Body of pancreas (tissue), 4 donors: ENCODE data around the gene CXXC5. TPM values are rescaled to one million over a fixed set of nuclear protein-coding genes. Genes with fewer than 3 reads are reported as not detected.
"Not testable (repeated sequence)": the region's sequence is repeated elsewhere in the genome, so short reads cannot be mapped to it uniquely, and the experiment has no call there.

Experiments used
- ATAC-seq: fragments of 150-250 bp; one replicate; pipeline ENCODE4 v1.9.1; 2016
- DNase-seq, 4 donors: peaks; one replicate each; pipeline ENCODE4 v3.0.0-alpha.2; 2019
- H3K27ac ChIP-seq, 4 donors: fragments of 200-600 bp; sonication (generic); 1 replicate in 3 of 4; 2 replicates in 1 of 4; pipeline versions ENCODE4 v1.5.1 to v1.6.1; 2016 to 2019; ENCODE audit warnings: mild to moderate bottlenecking in 1 of 4, mixed read lengths in 1 of 4, moderate library complexity in 1 of 4
- H3K27me3 ChIP-seq, 2 donors: fragments of 200-600 bp; sonication (generic); one replicate each; pipeline ENCODE4 v1.6.0; 2016; ENCODE audit warnings: mild to moderate bottlenecking in 1 of 2
- H3K36me3 ChIP-seq, 2 donors: fragments of 200-600 bp; sonication (generic); replicated peaks in 1 of 2; 2 replicates each; pipeline ENCODE4 v1.5.1; 2016; ENCODE audit warnings: low read depth in 2 of 2; ENCODE audit not compliant: insufficient read depth in 1 of 2
- H3K4me1 ChIP-seq: fragments of 200-600 bp; sonication (generic); one replicate; pipeline ENCODE4 v1.6.0; 2016
- H3K4me3 ChIP-seq, 2 donors: fragments of 200-600 bp; sonication (generic); 1 replicate in 1 of 2; 2 replicates in 1 of 2; pipeline ENCODE4 v1.5.1; 2016 to 2019
- H3K9me3 ChIP-seq, 3 donors: fragments of 200-600 bp; sonication (generic); 1 replicate in 2 of 3; 2 replicates in 1 of 3; pipeline ENCODE4 v1.5.1; 2016
- POLR2A ChIP-seq, 3 donors: fragments of 450-650 bp; IDR thresholded peaks; one replicate each; pipeline ENCODE4 v1.6.1; 2016; ENCODE audit warnings: antibody characterized with exemption in 3 of 3, mild to moderate bottlenecking in 2 of 3
- WGBS, 2 donors: methylation state at CpG; one replicate each; pipeline ENCODE4 v1.1.5; 2017; 5-methylcytosine and 5-hydroxymethylcytosine counted together
- intact Hi-C: fragments of 100-400 bp; cut with DNase I; formaldehyde crosslinking; loops from one replicate; pipeline ENCODE4 v1.15.1; 2023
- small RNA-seq: library from RNA; depleted of rRNA; stranded (forward); fragments of <200 nt; gene quantifications from one replicate; pipeline ENCODE3, GENCODE V24; 2016
- total RNA-seq, 2 donors: library from RNA; depleted of rRNA; stranded (reverse); fragments of >200 nt; gene quantifications; one replicate each; pipeline ENCODE4 v1.1.0, GENCODE V29; 2016
- TF ChIP-seq, protein P1 (sequence below), 7 experiments: fragments of 450-650 bp in 4 of 7; fragments of 200-600 bp in 3 of 7; sonication (generic) in 3 of 7; IDR thresholded peaks; one replicate each; pipeline ENCODE4 v1.5.1; 2016 to 2019; ENCODE audit warnings: antibody characterized with exemption in 7 of 7

Gene CXXC5
- total RNA-seq, 2 donors from 2014 or later: 86.6 to 87.7 TPM

GRCh38 chr5:139726248-139726647, 78.1 kb downstream of the CXXC5 start:
- DNase-seq: no peak
- TF ChIP-seq POLR2A (IDR thresholded peaks at IDR 0.05): no peak
- TF ChIP-seq, protein P1, sequence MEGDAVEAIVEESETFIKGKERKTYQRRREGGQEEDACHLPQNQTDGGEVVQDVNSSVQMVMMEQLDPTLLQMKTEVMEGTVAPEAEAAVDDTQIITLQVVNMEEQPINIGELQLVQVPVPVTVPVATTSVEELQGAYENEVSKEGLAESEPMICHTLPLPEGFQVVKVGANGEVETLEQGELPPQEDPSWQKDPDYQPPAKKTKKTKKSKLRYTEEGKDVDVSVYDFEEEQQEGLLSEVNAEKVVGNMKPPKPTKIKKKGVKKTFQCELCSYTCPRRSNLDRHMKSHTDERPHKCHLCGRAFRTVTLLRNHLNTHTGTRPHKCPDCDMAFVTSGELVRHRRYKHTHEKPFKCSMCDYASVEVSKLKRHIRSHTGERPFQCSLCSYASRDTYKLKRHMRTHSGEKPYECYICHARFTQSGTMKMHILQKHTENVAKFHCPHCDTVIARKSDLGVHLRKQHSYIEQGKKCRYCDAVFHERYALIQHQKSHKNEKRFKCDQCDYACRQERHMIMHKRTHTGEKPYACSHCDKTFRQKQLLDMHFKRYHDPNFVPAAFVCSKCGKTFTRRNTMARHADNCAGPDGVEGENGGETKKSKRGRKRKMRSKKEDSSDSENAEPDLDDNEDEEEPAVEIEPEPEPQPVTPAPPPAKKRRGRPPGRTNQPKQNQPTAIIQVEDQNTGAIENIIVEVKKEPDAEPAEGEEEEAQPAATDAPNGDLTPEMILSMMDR (IDR thresholded peaks at IDR 0.05): no peak
- Histone ChIP-seq H3K4me1 (no peaks in the 10 kb centered on the region), H3K27ac (no peak overlapping the region), H3K4me3 (no peak overlapping the region), H3K36me3 (no peaks in the 10 kb centered on the region), H3K9me3 (no peaks in the 10 kb centered on the region), H3K27me3 (no peaks in the 10 kb centered on the region)
- WGBS, 2 donors: 96 to 100% methylated on average over 3 of the region's 3 CpGs
- no peak for ATAC-seq
- intact Hi-C loops: no loop called here

DNA sequence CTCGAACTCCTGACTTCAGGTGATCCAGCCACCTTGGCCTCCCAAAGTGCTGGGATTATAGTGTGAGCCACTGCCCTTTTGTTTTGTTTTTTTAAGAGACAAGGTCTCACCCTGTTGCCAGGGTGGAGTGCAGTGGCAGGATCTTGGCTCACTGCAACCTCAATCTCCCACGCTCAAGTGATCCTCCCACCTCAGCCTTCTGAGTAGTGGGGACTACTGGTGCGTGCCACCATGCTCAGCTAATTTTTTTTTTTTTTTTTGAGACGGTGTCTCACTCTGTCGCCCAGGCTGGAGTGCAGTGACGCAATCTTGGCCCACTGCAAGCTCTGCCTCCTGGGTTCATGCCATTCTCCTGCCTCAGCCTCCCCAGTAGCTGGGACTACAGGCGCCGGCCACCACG, 79.5 kb downstream of the CXXC5 start:
- WGBS, 2 donors: 81 to 92% methylated on average over 9 of the region's 9 CpGs
- H3K4me3 ChIP-seq, H3K4me1 ChIP-seq, H3K27me3 ChIP-seq, ATAC-seq, DNase-seq, H3K36me3 ChIP-seq, intact Hi-C loops, H3K27ac ChIP-seq, H3K9me3 ChIP-seq: not testable (repeated sequence)

DNA sequence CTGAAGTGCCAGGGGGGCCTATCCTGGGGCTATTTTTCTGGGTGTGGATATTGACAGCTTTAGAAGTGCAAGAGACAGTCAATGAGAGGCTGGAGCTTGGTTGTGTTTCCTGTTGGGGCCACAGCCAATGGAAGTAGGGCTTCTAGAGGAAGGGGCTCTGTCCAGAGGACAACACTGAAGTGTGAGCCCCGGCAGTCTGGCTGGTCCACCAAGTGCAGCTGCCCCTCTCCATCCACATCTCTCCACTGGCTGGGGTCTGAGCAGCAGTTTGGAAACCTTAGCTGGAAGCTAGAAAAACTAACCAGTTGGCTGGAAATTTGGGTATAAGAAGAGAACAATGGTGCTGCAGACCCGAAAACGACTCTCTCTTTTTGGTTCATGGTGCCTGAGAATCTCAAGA, 83.1 kb downstream of the CXXC5 start:
- Histone ChIP-seq H3K27me3 (no peaks in the 10 kb centered on the region), H3K4me1 (peaks cover 14% of the 10 kb centered on the region), H3K9me3 (no peaks in the 10 kb centered on the region), H3K27ac (no peak overlapping the region), H3K36me3 (no peaks in the 10 kb centered on the region), H3K4me3 (no peak overlapping the region)
- no peak for ATAC-seq
- DNase-seq: no peak
- WGBS, 2 donors: 82 to 90% methylated on average over 3 of the region's 3 CpGs
- intact Hi-C loops: no loop called here
- TF ChIP-seq POLR2A (IDR thresholded peaks at IDR 0.05): no peak
- TF ChIP-seq, protein P1 (IDR thresholded peaks at IDR 0.05): no peak

DNA sequence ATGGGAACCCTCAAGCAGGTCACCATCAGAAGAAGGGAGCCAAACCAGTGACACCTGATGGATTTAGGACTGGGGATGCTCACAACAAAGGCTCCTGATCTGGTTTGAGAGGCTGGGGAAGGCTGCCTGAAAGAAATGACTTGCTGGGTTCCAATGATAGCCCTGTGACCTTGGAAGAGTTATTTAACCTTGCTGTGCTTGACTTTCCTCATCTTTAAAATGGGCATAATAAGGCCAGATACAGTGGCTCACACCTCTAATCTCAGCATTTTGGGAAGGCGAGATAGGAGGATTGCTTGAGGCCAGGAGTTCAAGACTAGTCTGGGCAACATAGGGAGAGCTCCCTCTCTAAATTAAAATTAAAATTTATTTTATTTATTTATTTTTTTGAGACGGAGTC, 83.9 kb downstream of the CXXC5 start:
- Histone ChIP-seq H3K4me3 (no peak overlapping the region), H3K9me3 (no peaks in the 10 kb centered on the region), H3K27me3 (no peaks in the 10 kb centered on the region), H3K27ac (no peak overlapping the region), H3K36me3 (no peaks in the 10 kb centered on the region), H3K4me1 (peaks cover 14% of the 10 kb centered on the region)
- WGBS, 2 donors: 90 to 100% methylated on average over 2 of the region's 2 CpGs
- intact Hi-C loops: no loop called here
- DNase-seq: no peak
- ATAC-seq: no peak
- no peak for TF ChIP-seq POLR2A (IDR thresholded peaks at IDR 0.05)
- TF ChIP-seq, protein P1 (IDR thresholded peaks at IDR 0.05): no peak

- Histone ChIP-seq H3K27me3 (no peaks in the 10 kb centered on the region), H3K36me3 (no peaks in the 10 kb centered on the region), H3K9me3 (no peaks in the 10 kb centered on the region), H3K4me3 (no peak overlapping the region), H3K4me1 (peaks cover 14% of the 10 kb centered on the region), H3K27ac (peak overlapping the region in 3 of 4 donors; percentile 20 to 53 (median 43))
- intact Hi-C loops: no loop called here
- TF ChIP-seq, protein P1 (IDR thresholded peaks at IDR 0.05): no peak
- TF ChIP-seq POLR2A (IDR thresholded peaks at IDR 0.05): no peak
- DNase-seq (no peak), ATAC-seq (peak; percentile 4)
- 89 to 92% methylated on average over 11 to 12 of the region's 12 CpGs for WGBS, 2 donors
These were observed 85.0 kb downstream of the CXXC5 start for GRCh38 chr5:139733010-139733688.

Small RNA genes within 50 kb of the gene (small RNA-seq; reads per million reads assigned to genes)
- not detected for gene RNU6-236P

Other genes with a start within 250 kb of the CXXC5 start
- gene SPATA24, start 244.3 kb upstream of the CXXC5 start, total RNA-seq: 10 to 100 TPM in 1 of 2 donors, not detected in 1; 18.9 TPM
- gene DNAJC18, start 208.8 kb upstream of the CXXC5 start, total RNA-seq: 1 to 10 TPM; 1.6 to 3.0 TPM
- gene ECSCR, start 185.6 kb upstream of the CXXC5 start, total RNA-seq: 1 to 10 TPM; 2.6 to 6.2 TPM
- gene SMIM33, start 177.3 kb upstream of the CXXC5 start, total RNA-seq: not detected
- gene STING1, start 165.6 kb upstream of the CXXC5 start, total RNA-seq: 10 to 100 TPM in 1 of 2 donors, 1 to 10 TPM in 1; 6.7 to 24.4 TPM
- gene UBE2D2, start 87.0 kb upstream of the CXXC5 start, total RNA-seq: 100 to 1,000 TPM in 1 of 2 donors, 10 to 100 TPM in 1; 38.9 to 102 TPM
- under 1 TPM in 1 of 2 donors, not detected in 1; 0.52 TPM for gene PSD2, start 147.5 kb downstream of the CXXC5 start, total RNA-seq